PC-3 (cell line): Measurements from ENCODE around the gene AHCYL1. TPM values are rescaled to one million over a fixed set of nuclear protein-coding genes. Genes with fewer than 3 reads are reported as not detected.

Source experiments
- ATAC-seq: fragments of 200-7000 bp; cut with Tn5 transposase; 2 replicates; pipeline ENCODE4 v1.9.1; 2020; ENCODE audit warnings: mild to moderate bottlenecking, moderate library complexity
- BruUV-seq: library from RNA; stranded (reverse); fragments of 400-500 nt; replicated peaks from 2 replicates; lab custom pipeline; 2021; lab: Mats Ljungman, UMichigan
- CTCF ChIA-PET: fragments of 300-600 bp; sonication (Branson Sonifier 250); formaldehyde crosslinking; loops from one replicate; lab custom pipeline; 2022; ENCODE audit warnings: antibody characterized with exemption; lab: Charles Lee
- POLR2A ChIA-PET: fragments of 300-600 bp; sonication (Branson Sonifier 250); formaldehyde crosslinking; loops from one replicate; lab custom pipeline; 2022; ENCODE audit warnings: antibody characterized with exemption; ENCODE audit not compliant: unreplicated experiment; lab: Charles Lee
- DNase-seq: peaks from one replicate; pipeline ENCODE4 v3.0.0-alpha.2; 2015
- H2AFZ ChIP-seq: fragments of 300-600 bp; sonication (generic); 2 replicates; pipeline ENCODE4 v1.6.0; 2016; ENCODE audit warnings: antibody characterized with exemption, low read length
- H3F3A ChIP-seq: fragments of 300-600 bp; sonication (generic); one replicate; pipeline ENCODE4 v1.6.0; 2017; ENCODE audit warnings: antibody characterized with exemption, low read length, control low read depth, mild to moderate bottlenecking; ENCODE audit not compliant: unreplicated experiment
- H3K27ac ChIP-seq: fragments of 300-600 bp; sonication (generic); 2 replicates; pipeline ENCODE4 v1.5.1; 2016; ENCODE audit warnings: mild to moderate bottlenecking, low read length
- H3K27me3 ChIP-seq: fragments of 300-600 bp; sonication (generic); 2 replicates; pipeline ENCODE4 v1.6.1; 2016; ENCODE audit warnings: low read length, mixed read lengths
- H3K36me3 ChIP-seq: fragments of 300-600 bp; sonication (generic); 2 replicates; pipeline ENCODE4 v1.6.1; 2016; ENCODE audit warnings: low read depth, mixed run types, low read length, mixed read lengths
- H3K4me1 ChIP-seq: fragments of 300-600 bp; sonication (generic); 2 replicates; pipeline ENCODE4 v1.5.1; 2016; ENCODE audit warnings: low read length; ENCODE audit not compliant: insufficient read depth
- H3K4me2 ChIP-seq: fragments of 300-600 bp; sonication (generic); 2 replicates; pipeline ENCODE4 v1.6.0; 2016; ENCODE audit warnings: low read length
- H3K4me3 ChIP-seq: fragments of 300-600 bp; sonication (generic); 2 replicates; pipeline ENCODE4 v1.5.1; 2016; ENCODE audit warnings: mild to moderate bottlenecking, low read length, mixed read lengths
- H3K79me2 ChIP-seq: fragments of 300-600 bp; sonication (generic); 2 replicates; pipeline ENCODE4 v1.6.1; 2017; ENCODE audit warnings: low read length, mixed read lengths
- H3K9ac ChIP-seq: fragments of 300-600 bp; sonication (generic); 2 replicates; pipeline ENCODE4 v1.6.0; 2016; ENCODE audit warnings: mild to moderate bottlenecking, low read length
- H3K9me2 ChIP-seq: fragments of 300-600 bp; sonication (generic); replicated peaks from 2 replicates; pipeline ENCODE4 v1.6.1; 2016; ENCODE audit warnings: mixed run types, low read length, mixed read lengths
- H3K9me3 ChIP-seq: fragments of 300-600 bp; sonication (generic); 2 replicates; pipeline ENCODE4 v1.6.1; 2016; ENCODE audit warnings: low read length, mixed read lengths
- H4K20me1 ChIP-seq: fragments of 300-600 bp; sonication (generic); 2 replicates; pipeline ENCODE4 v1.6.1; 2016; ENCODE audit warnings: low read length, mixed read lengths
- EZH2 ChIP-seq: fragments of 300-600 bp; sonication (generic); IDR thresholded peaks from one replicate; pipeline ENCODE4 v1.6.1; 2017; ENCODE audit warnings: antibody characterized with exemption, mild to moderate bottlenecking, low read length; ENCODE audit not compliant: unreplicated experiment
- EZH2phosphoT487 ChIP-seq: fragments of 300-600 bp; sonication (generic); IDR thresholded peaks from 2 replicates; pipeline ENCODE4 v1.6.1; 2018; ENCODE audit warnings: mild to moderate bottlenecking, antibody characterized with exemption, low read length, borderline replicate concordance
- intact Hi-C: fragments of 100-400 bp; cut with micrococcal nuclease; formaldehyde crosslinking; loops from 2 replicates; pipeline ENCODE4 v1.9.0; 2023
- total RNA-seq: library from RNA; depleted of rRNA; stranded (reverse); fragments of >200 nt; gene quantifications from 2 replicates; pipeline ENCODE4 v1.2.3, GENCODE V29; 2014
- TF ChIP-seq, protein P1 (sequence below): fragments of 300-600 bp; sonication (generic); conservative IDR thresholded peaks from 2 replicates; pipeline ENCODE4 v1.5.1; 2017; ENCODE audit warnings: antibody characterized with exemption, low read depth, mild to moderate bottlenecking, low read length

The AHCYL1 gene
- total RNA-seq, 1 experiment from 2014 or later = 35.8 TPM

DNA sequence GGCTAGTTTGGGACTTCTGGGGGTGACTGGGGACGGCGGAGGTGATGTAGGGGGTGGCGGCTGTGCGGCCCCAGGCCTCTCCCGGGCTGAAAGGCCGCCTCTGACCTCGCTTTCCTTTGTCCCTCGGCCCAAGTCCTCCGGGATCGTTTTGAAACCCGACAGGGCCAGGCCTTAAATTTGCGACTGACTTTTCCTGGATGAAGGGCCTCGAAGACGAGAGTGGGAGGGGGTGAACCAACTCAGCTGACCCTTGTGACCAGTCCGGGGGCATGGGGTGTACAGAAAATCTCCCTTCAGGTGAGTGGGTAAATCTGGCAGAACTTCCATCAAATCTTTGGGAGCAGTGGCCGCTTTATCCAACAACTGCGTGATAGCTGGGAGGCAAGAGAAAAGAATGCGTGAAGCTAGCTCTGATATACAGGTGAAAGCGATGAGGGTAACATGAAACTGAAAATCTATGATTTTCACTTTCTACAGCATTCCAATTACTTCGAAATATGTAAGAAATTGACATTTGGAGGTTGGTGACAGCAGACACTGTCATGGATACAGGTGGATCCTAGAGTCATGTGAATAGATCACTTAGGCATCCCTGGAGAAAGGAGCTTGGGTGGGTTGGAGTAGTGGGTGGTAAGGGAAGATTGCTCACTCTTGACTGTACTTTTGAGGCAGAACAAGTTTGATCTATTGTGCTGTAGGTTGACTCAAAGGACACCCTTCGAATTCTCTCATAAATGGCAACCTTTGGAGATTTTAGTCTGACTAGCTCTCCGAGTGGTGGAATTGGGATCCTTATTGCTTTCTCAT, 885 bp downstream of the AHCYL1 start:
- CTCF ChIA-PET = interaction anchor here (0.6 to 4.2 kb wide), 12 partner anchors 18 to 437 kb away, joined by 3 to 59 read pairs (median 6); partner anchors contain the start of genes GNAI3 and GSTM4
- TSS peak; percentile 39 for BruUV-seq

DNA sequence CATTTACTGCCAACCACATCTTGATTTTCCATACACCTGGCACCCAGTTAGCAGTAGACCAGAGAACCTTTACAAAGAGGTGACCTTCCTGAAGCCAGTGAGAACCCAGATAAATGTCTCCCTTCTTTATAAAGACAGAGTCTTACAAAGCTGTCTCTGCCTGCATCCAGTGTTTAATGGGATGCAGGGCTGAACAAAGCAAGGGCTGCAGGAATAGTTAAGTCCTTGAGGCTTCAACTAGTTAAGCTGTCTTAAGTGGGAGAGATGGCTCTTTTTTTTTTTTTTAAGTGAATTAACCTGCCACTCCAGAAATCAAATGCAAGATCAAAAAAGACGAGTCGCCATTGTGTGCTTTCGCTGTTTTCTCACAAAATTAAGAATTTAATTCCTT, 1.5 kb downstream of the AHCYL1 start:
- no peaks in the 10 kb centered on the region for H3K9me2 ChIP-seq
- peaks cover 44% of the 10 kb centered on the region for H3K4me1 ChIP-seq
- peak overlapping the region; percentile 84 for H3K4me3 ChIP-seq
- peaks cover 29% of the 10 kb centered on the region for H4K20me1 ChIP-seq
- intact Hi-C loops = no loop called here
- no peak overlapping the region for H2AFZ ChIP-seq
- BruUV-seq = no TSS peak
- H3K4me2 ChIP-seq = peak overlapping the region; percentile 98
- H3K27ac ChIP-seq = no peak overlapping the region
- ATAC-seq (no peak), DNase-seq (no peak)
- no peaks in the 10 kb centered on the region for H3K27me3 ChIP-seq
- H3K79me2 ChIP-seq = peaks cover 62% of the 10 kb centered on the region
- peak overlapping the region; percentile 91 for H3K9ac ChIP-seq
- no peaks in the 10 kb centered on the region for H3F3A ChIP-seq
- TF ChIP-seq EZH2phosphoT487 (no peak), EZH2 (no peak)
- TF ChIP-seq, protein P1, sequence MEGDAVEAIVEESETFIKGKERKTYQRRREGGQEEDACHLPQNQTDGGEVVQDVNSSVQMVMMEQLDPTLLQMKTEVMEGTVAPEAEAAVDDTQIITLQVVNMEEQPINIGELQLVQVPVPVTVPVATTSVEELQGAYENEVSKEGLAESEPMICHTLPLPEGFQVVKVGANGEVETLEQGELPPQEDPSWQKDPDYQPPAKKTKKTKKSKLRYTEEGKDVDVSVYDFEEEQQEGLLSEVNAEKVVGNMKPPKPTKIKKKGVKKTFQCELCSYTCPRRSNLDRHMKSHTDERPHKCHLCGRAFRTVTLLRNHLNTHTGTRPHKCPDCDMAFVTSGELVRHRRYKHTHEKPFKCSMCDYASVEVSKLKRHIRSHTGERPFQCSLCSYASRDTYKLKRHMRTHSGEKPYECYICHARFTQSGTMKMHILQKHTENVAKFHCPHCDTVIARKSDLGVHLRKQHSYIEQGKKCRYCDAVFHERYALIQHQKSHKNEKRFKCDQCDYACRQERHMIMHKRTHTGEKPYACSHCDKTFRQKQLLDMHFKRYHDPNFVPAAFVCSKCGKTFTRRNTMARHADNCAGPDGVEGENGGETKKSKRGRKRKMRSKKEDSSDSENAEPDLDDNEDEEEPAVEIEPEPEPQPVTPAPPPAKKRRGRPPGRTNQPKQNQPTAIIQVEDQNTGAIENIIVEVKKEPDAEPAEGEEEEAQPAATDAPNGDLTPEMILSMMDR = no peak
- H3K36me3 ChIP-seq = peaks cover 11% of the 10 kb centered on the region
- ChIA-PET POLR2A (interaction anchor here (0.5 kb wide), 1 partner anchor 48 kb away, joined by 5 read pairs; the partner anchor contains the start of gene STRIP1), CTCF (interaction anchor here (0.5 to 4.2 kb wide), 4 partner anchors 22 to 330 kb away, joined by 3 to 59 read pairs (median 11); partner anchors contain the start of gene GSTM4)
- H3K9me3 ChIP-seq = no peaks in the 10 kb centered on the region

More for the DNA sequence above, 885 bp downstream of the AHCYL1 start:
- Histone ChIP-seq H3K27ac (peak overlapping the region; percentile 43), H3K4me1 (peaks cover 50% of the 10 kb centered on the region), H4K20me1 (peaks cover 29% of the 10 kb centered on the region), H3K27me3 (no peaks in the 10 kb centered on the region), H3K9me3 (no peaks in the 10 kb centered on the region), H3K79me2 (peaks cover 56% of the 10 kb centered on the region), H3F3A (no peaks in the 10 kb centered on the region), H2AFZ (peak overlapping the region; percentile 51), H3K9me2 (no peaks in the 10 kb centered on the region), H3K4me2 (peak overlapping the region; percentile 98), H3K9ac (peak overlapping the region; percentile 91), H3K36me3 (peaks cover 11% of the 10 kb centered on the region), H3K4me3 (peak overlapping the region; percentile 84)
- DNase-seq (peak; percentile 7), ATAC-seq (no peak)
- POLR2A ChIA-PET = interaction anchor here (0.5 kb wide), 1 partner anchor 49 kb away, joined by 5 read pairs; the partner anchor contains the start of gene STRIP1
- no peak for TF ChIP-seq EZH2
- TF ChIP-seq, protein P1 = no peak
- TF ChIP-seq EZH2phosphoT487 = no peak
- intact Hi-C loops = loop anchor here (1.0 kb wide), 1 partner anchor 26 kb away; no protein-coding TSS in a partner anchor
